Right lung (tissue), 5 donors: Measurements from ENCODE around the gene ARHGAP10. TPM values are rescaled to one million over a fixed set of nuclear protein-coding genes. Genes with fewer than 3 reads are reported as not detected.

Source experiments
- polyA plus RNA-seq, 5 donors: library from polyadenylated mRNA; unstranded; fragments of 120-200 nt; gene quantifications; one replicate each; pipeline versions ENCODE4 v1.2.1 to v1.2.3, GENCODE V29; 2013; ENCODE audit warnings: inconsistent platforms in 1 of 5, low replicate concordance in 1 of 5; ENCODE audit not compliant: insufficient read length in 5 of 5, insufficient read depth in 1 of 5

The ARHGAP10 gene
- polyA plus RNA-seq, 5 donors: 10.9 to 13.5 (median 12.5) TPM

Other genes with a start within 250 kb of the ARHGAP10 start
- gene TMEM184C, start 114.7 kb upstream of the ARHGAP10 start, polyA plus RNA-seq: 10 to 100 TPM; 28.5 to 46.4 (median 40.2) TPM
- 10 to 100 TPM; 17.0 to 29.5 (median 26.9) TPM for gene PRMT9, start 47.9 kb upstream of the ARHGAP10 start, polyA plus RNA-seq